HG03457 (cell line): ENCODE data around the gene VAPB.

ENCODE experiments used
- ATAC-seq: cut with Tn5 transposase; IDR thresholded peaks from one replicate; pipeline ENCODE4 v1.9.1; 2021; ENCODE audit warnings: moderate number of reproducible peaks; ENCODE audit not compliant: unreplicated experiment

VAPB gene

GRCh38 chr20:58377766-58378401, 11.1 kb upstream of the VAPB start:
- no peak for ATAC-seq

- ATAC-seq, result no peak
These were observed 10.3 kb upstream of the VAPB start for GRCh38 chr20:58378704-58379103.

GRCh38 chr20:58381627-58382026, 7.4 kb upstream of the VAPB start:
- no peak for ATAC-seq

- ATAC-seq, result no peak
These were observed 6.9 kb upstream of the VAPB start for GRCh38 chr20:58382096-58382495.

- no peak for ATAC-seq
These were observed 4.2 kb upstream of the VAPB start for GRCh38 chr20:58384821-58385220.

- no peak for ATAC-seq
These were observed 914 bp upstream of the VAPB start for GRCh38 chr20:58388028-58388601.

GRCh38 chr20:58389324-58389967, 417 bp downstream of the VAPB start:
- ATAC-seq, result peak; percentile 5

- ATAC-seq, result no peak
These were observed 1.1 kb downstream of the VAPB start for GRCh38 chr20:58389968-58390658.

- ATAC-seq, result no peak
These were observed 1.6 kb downstream of the VAPB start for GRCh38 chr20:58390659-58391035.

GRCh38 chr20:58392286-58392685, 3.3 kb downstream of the VAPB start:
- no peak for ATAC-seq

GRCh38 chr20:58393299-58393698, 4.3 kb downstream of the VAPB start:
- no peak for ATAC-seq

GRCh38 chr20:58394801-58395200, 5.8 kb downstream of the VAPB start:
- no peak for ATAC-seq

- ATAC-seq, result no peak
These were observed 6.6 kb downstream of the VAPB start for GRCh38 chr20:58395604-58396003.

- ATAC-seq, result no peak
These were observed 8.4 kb downstream of the VAPB start for GRCh38 chr20:58397429-58397828.

- no peak for ATAC-seq
These were observed 9.2 kb downstream of the VAPB start for GRCh38 chr20:58398254-58398653.

- no peak for ATAC-seq
These were observed 10.9 kb downstream of the VAPB start for GRCh38 chr20:58399926-58400325.

GRCh38 chr20:58401162-58401561, 12.1 kb downstream of the VAPB start:
- ATAC-seq, result no peak

GRCh38 chr20:58402305-58402704, 13.3 kb downstream of the VAPB start:
- no peak for ATAC-seq

- ATAC-seq, result no peak
These were observed 13.8 kb downstream of the VAPB start for GRCh38 chr20:58402827-58403226.

- no peak for ATAC-seq
These were observed 14.2 kb downstream of the VAPB start for GRCh38 chr20:58403272-58403671.

GRCh38 chr20:58405504-58406291, 16.7 kb downstream of the VAPB start:
- no peak for ATAC-seq
